ENCODE results near the gene ZNF844. TPM values are rescaled to one million over a fixed set of nuclear protein-coding genes. Genes with fewer than 3 reads are reported as not detected.
A peak's percentile ranks its signal among the peaks of the same experiment; 100 is the strongest.

ZNF844 gene
- total RNA-seq, 1 experiment from 2014 or later = 10.5 TPM

DNA sequence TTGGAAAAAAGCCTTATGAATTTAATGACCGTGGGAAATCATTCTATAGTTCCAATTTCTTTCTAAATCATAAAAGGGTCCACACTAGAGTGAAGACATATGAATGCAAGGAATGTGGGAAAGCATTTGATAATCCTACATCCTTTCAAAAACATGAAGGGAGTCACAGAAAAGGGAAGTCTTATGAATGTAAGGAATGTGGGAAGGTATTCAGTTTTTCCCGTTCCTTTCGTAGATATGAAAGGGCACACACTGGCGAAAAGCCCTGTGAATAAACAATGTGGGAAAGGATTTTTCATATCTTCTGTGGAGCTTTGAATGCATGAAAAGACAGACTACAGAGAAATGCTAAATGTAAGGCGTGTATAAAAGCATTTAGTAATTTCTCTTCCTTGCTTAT is 48.6 kb downstream of the ZNF844 start (continued):
- no peak for TF ChIP-seq ZNF532 (CRISPR knock-in tag; IDR thresholded peaks at IDR 0.05; ENCODE audit: borderline replicate concordance)
- TF ChIP-seq SMAD3 (CRISPR knock-in tag; IDR thresholded peaks at IDR 0.05; ENCODE audit: borderline replicate concordance) = no peak
- no peak for TF ChIP-seq PRRX2 (CRISPR knock-in tag; IDR thresholded peaks at IDR 0.05)
- TF ChIP-seq ESRRA (CRISPR knock-in tag; IDR thresholded peaks at IDR 0.05; ENCODE audit: borderline replicate concordance) = no peak

DNA sequence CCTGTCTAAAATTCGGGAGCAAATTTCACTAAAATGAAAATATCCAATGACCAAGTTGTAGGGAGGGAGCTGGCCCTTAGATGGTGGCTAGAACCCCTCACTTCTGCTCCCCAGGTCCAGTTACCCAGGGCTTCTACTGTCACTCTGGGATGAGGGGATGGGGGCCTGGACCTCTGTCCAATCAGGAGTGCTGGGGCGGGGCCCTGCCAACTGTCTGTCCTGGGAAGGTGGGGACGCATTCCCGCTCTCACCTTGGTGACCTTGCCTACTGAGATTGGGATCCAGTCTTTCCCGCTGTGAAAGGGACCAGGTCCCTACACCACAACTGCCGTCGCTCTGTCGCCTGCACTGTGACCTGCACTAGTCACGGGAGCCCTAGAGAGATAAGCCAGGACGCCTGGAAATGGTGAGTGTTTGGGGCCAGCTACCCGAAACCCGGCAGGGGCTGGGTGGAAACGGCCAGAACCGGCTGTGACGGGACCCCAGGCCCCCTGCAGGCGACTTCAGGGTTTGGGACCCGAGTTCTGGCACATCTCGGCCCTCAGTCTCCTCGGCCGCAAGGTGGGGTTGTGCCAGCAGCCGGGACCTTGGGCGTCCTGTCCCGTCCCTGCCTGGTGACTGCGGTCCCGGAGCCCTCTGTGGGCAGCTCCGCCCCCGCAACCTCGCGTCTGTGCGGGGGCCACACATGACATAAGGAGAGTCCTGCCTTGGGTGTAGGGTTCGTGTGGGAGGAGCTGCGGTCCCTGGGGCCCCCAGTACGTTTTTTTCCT is 52.9 kb downstream of the ZNF844 start:
- no peak overlapping the region for H3K4me3 Mint-ChIP-seq
- no peaks in the 10 kb centered on the region for H3K4me1 Mint-ChIP-seq
- peaks cover 12% of the 10 kb centered on the region for H3K9me3 Mint-ChIP-seq
- ATAC-seq (peak; percentile 63), DNase-seq (ENCODE audit: low spot score) (peak; percentile 40)
- H3K27ac Mint-ChIP-seq = peak overlapping the region; percentile 76; the same call in 1 of the 2 replicates
- H3K36me3 Mint-ChIP-seq = peaks cover 39% of the 10 kb centered on the region
- POLR2A ChIA-PET = interaction anchor here (0.6 to 0.7 kb wide), 2 partner anchors 51 to 105 kb away, joined by 6 read pairs; no protein-coding TSS in a partner anchor
- no peaks in the 10 kb centered on the region; the same call in 1 of the 2 replicates for H3K27me3 Mint-ChIP-seq (ENCODE audit: low read depth)
- CTCF ChIA-PET = interaction anchor here (0.6 to 2.6 kb wide), 5 partner anchors 9 to 194 kb away, joined by 3 to 12 read pairs (median 4); no protein-coding TSS in a partner anchor
- TF ChIP-seq, protein P1, sequence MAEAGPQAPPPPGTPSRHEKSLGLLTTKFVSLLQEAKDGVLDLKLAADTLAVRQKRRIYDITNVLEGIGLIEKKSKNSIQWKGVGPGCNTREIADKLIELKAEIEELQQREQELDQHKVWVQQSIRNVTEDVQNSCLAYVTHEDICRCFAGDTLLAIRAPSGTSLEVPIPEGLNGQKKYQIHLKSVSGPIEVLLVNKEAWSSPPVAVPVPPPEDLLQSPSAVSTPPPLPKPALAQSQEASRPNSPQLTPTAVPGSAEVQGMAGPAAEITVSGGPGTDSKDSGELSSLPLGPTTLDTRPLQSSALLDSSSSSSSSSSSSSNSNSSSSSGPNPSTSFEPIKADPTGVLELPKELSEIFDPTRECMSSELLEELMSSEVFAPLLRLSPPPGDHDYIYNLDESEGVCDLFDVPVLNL (CRISPR knock-in tag; IDR thresholded peaks at IDR 0.05; ENCODE audit: borderline replicate concordance, low read depth) = no peak
- TF ChIP-seq, protein P2, sequence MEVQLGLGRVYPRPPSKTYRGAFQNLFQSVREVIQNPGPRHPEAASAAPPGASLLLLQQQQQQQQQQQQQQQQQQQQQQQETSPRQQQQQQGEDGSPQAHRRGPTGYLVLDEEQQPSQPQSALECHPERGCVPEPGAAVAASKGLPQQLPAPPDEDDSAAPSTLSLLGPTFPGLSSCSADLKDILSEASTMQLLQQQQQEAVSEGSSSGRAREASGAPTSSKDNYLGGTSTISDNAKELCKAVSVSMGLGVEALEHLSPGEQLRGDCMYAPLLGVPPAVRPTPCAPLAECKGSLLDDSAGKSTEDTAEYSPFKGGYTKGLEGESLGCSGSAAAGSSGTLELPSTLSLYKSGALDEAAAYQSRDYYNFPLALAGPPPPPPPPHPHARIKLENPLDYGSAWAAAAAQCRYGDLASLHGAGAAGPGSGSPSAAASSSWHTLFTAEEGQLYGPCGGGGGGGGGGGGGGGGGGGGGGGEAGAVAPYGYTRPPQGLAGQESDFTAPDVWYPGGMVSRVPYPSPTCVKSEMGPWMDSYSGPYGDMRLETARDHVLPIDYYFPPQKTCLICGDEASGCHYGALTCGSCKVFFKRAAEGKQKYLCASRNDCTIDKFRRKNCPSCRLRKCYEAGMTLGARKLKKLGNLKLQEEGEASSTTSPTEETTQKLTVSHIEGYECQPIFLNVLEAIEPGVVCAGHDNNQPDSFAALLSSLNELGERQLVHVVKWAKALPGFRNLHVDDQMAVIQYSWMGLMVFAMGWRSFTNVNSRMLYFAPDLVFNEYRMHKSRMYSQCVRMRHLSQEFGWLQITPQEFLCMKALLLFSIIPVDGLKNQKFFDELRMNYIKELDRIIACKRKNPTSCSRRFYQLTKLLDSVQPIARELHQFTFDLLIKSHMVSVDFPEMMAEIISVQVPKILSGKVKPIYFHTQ (CRISPR knock-in tag; IDR thresholded peaks at IDR 0.05) = no peak
- no peak for TF ChIP-seq OVOL2 (CRISPR knock-in tag; IDR thresholded peaks at IDR 0.05; ENCODE audit: borderline replicate concordance)
- no peak for TF ChIP-seq RELA (CRISPR knock-in tag; IDR thresholded peaks at IDR 0.05; ENCODE audit: borderline replicate concordance)
- TF ChIP-seq E2F5 (CRISPR knock-in tag; IDR thresholded peaks at IDR 0.05) = no peak
- TF ChIP-seq, protein P3, sequence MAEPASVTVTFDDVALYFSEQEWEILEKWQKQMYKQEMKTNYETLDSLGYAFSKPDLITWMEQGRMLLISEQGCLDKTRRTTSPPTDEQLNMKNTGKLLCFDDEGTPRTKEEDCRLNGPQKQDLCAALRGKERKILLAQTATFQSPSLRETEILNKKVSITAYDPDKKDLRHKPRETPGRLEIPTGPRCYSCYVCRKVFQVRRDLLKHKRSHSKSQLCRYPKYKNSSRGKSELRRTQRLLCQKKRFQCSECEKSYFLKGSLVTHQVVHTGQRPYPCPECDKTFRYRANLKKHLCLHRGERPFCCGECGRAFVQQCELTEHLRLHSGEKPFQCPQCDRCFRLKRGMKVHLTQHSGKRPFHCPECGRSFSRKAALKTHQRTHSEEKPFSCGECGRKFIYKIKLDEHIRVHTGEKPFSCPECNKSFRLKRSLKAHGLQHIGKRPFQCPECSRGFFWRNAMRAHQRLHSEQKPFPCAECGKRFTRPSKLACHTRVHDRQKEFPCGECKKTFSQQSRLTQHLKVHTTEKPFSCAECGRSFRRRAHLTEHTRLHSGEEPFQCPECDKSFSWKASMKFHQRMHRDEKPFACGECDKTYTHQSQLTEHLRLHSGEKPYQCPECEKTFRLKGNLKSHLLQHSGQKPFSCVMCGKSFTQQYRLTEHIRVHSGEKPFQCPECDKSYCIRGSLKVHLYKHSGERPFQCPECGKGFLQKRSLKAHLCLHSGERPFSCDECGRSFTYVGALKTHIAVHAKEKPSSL (CRISPR knock-in tag; conservative IDR thresholded peaks at IDR 0.05) = no peak
- TF ChIP-seq FOXP1 (CRISPR knock-in tag; IDR thresholded peaks at IDR 0.05; ENCODE audit: borderline replicate concordance) = no peak
- TF ChIP-seq ZNF232 (CRISPR knock-in tag; IDR thresholded peaks at IDR 0.05) = no peak
- TF ChIP-seq NFATC4 (CRISPR knock-in tag; IDR thresholded peaks at IDR 0.05) = no peak
- TF ChIP-seq CBFB (CRISPR knock-in tag; IDR thresholded peaks at IDR 0.05; ENCODE audit: low read depth) = no peak
- TF ChIP-seq, protein P4, sequence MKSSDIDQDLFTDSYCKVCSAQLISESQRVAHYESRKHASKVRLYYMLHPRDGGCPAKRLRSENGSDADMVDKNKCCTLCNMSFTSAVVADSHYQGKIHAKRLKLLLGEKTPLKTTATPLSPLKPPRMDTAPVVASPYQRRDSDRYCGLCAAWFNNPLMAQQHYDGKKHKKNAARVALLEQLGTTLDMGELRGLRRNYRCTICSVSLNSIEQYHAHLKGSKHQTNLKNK (CRISPR knock-in tag; IDR thresholded peaks at IDR 0.05) = no peak
- TF ChIP-seq EMX1 (CRISPR knock-in tag; IDR thresholded peaks at IDR 0.05) = no peak
- no peak for TF ChIP-seq ETV6 (CRISPR knock-in tag; IDR thresholded peaks at IDR 0.05)
- TF ChIP-seq ZBTB21 (CRISPR knock-in tag; IDR thresholded peaks at IDR 0.05; ENCODE audit: borderline replicate concordance) = no peak
- no peak for TF ChIP-seq ZNF416 (CRISPR knock-in tag; IDR thresholded peaks at IDR 0.05)
- no peak for TF ChIP-seq NR2C2 (CRISPR knock-in tag; IDR thresholded peaks at IDR 0.05)
- no peak for TF ChIP-seq MAX (CRISPR knock-in tag; IDR thresholded peaks at IDR 0.05)
